Mesendoderm (in vitro differentiated cells): Measurements from ENCODE around the gene MATCAP1.

Experiments used
- DNase-seq: peaks from one replicate; pipeline ENCODE4 v3.0.0; 2013
- H2AK5ac ChIP-seq: 2 replicates; pipeline ENCODE4 v1.6.1; 2013; ENCODE audit warnings: low read length, inconsistent platforms
- H2BK120ac ChIP-seq: 2 replicates; pipeline ENCODE4 v1.6.1; 2013; ENCODE audit warnings: low read depth, mild to moderate bottlenecking, low read length, moderate library complexity, mixed read lengths
- H2BK15ac ChIP-seq: replicated peaks from 2 replicates; pipeline ENCODE4 v1.6.1; 2013; ENCODE audit warnings: low read depth, mild to moderate bottlenecking, moderate library complexity
- H2BK5ac ChIP-seq: 2 replicates; pipeline ENCODE4 v1.6.1; 2013; ENCODE audit warnings: low read length, inconsistent platforms
- H3K18ac ChIP-seq: 2 replicates; pipeline ENCODE4 v1.6.1; 2013; ENCODE audit warnings: mild to moderate bottlenecking, low read length, mixed read lengths
- H3K23ac ChIP-seq: one replicate; pipeline ENCODE4 v1.6.1; 2013; ENCODE audit warnings: low read length
- H3K27ac ChIP-seq: 2 replicates; pipeline ENCODE4 v1.5.1; 2013; ENCODE audit warnings: low read depth, mild to moderate bottlenecking, inconsistent platforms, low read length, moderate library complexity
- H3K27me3 ChIP-seq: 2 replicates; pipeline ENCODE4 v1.6.1; 2013; ENCODE audit warnings: low read length, control low read depth, mild to moderate bottlenecking, inconsistent platforms; ENCODE audit not compliant: insufficient read depth, poor library complexity
- H3K36me3 ChIP-seq: 2 replicates; pipeline ENCODE4 v1.6.1; 2013; ENCODE audit warnings: low read length, inconsistent platforms; ENCODE audit not compliant: control insufficient read depth, insufficient read depth
- H3K4ac ChIP-seq: one replicate; pipeline ENCODE4 v1.6.1; 2013; ENCODE audit warnings: low read depth, mild to moderate bottlenecking, low read length, moderate library complexity
- H3K4me1 ChIP-seq: 2 replicates; pipeline ENCODE4 v1.6.1; 2013; ENCODE audit warnings: low read depth, low read length, inconsistent platforms; ENCODE audit not compliant: control insufficient read depth
- H3K4me2 ChIP-seq: 2 replicates; pipeline ENCODE4 v1.6.1; 2013; ENCODE audit warnings: low read length
- H3K4me3 ChIP-seq: 2 replicates; pipeline ENCODE4 v1.5.1; 2013; ENCODE audit warnings: mild to moderate bottlenecking, low read length
- H3K56ac ChIP-seq: one replicate; pipeline ENCODE4 v1.6.1; 2013; ENCODE audit warnings: low read length
- H3K79me1 ChIP-seq: 2 replicates; pipeline ENCODE4 v1.6.1; 2013; ENCODE audit warnings: low read length, inconsistent platforms
- H3K79me2 ChIP-seq: 2 replicates; pipeline ENCODE4 v1.6.1; 2013; ENCODE audit warnings: mild to moderate bottlenecking, low read length; ENCODE audit not compliant: control insufficient read depth, insufficient read depth
- H3K9ac ChIP-seq: 2 replicates; pipeline ENCODE4 v1.6.1; 2013; ENCODE audit warnings: low read length, inconsistent platforms
- H4K5ac ChIP-seq: one replicate; pipeline ENCODE4 v1.6.1; 2013; ENCODE audit warnings: low read length
- H4K8ac ChIP-seq: one replicate; pipeline ENCODE4 v1.6.1; 2013; ENCODE audit warnings: low read depth, mild to moderate bottlenecking, control low read depth, low read length, moderate library complexity
- WGBS: extraction: QIAGEN DNeasy Blood & Tissue Kit; methylation state at CpG from one replicate; pipeline ENCODE4 v1.1.7; 2013; ENCODE audit warnings: low lambda C conversion rate, missing lambda C conversion rate; ENCODE audit not compliant: insufficient coverage; ENCODE audit errors: extremely low coverage; 5-methylcytosine and 5-hydroxymethylcytosine counted together

Gene MATCAP1

DNA sequence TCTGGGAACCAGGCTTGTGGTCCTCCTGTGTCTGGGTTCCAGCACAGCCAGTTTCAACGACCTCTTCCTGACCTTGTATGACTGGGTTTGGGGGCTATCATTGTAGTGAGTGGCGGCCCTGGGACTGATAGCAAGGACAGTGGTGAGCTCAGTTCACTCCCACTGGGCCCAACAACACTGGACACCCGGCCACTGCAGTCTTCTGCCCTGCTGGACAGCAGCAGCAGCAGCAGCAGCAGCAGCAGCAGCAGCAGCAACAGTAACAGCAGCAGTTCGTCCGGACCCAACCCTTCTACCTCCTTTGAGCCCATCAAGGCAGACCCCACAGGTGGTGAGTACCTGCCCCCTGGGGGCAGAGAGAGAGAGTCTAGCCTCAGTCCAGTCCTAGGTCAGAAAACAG lies 11.9 kb upstream of the MATCAP1 start:
- Histone ChIP-seq H3K4me2 (no peak overlapping the region), H3K79me1 (peaks cover 16% of the 10 kb centered on the region), H2BK5ac (no peak overlapping the region), H3K9ac (no peak overlapping the region), H4K5ac (no peak overlapping the region), H4K8ac (no peak overlapping the region), H2AK5ac (no peak overlapping the region), H2BK15ac (no peak overlapping the region), H3K18ac (no peak overlapping the region), H2BK120ac (no peak overlapping the region), H3K4me3 (no peak overlapping the region), H3K36me3 (peaks cover 27% of the 10 kb centered on the region), H3K4ac (no peak overlapping the region), H3K23ac (no peak overlapping the region), H3K27me3 (no peaks in the 10 kb centered on the region), H3K4me1 (peaks cover 3% of the 10 kb centered on the region), H3K27ac (no peak overlapping the region), H3K56ac (no peak overlapping the region), H3K79me2 (peaks cover 24% of the 10 kb centered on the region)
- no CpG with 5 or more reads among the region's 5 CpGs for WGBS
- DNase-seq, result no peak

DNA sequence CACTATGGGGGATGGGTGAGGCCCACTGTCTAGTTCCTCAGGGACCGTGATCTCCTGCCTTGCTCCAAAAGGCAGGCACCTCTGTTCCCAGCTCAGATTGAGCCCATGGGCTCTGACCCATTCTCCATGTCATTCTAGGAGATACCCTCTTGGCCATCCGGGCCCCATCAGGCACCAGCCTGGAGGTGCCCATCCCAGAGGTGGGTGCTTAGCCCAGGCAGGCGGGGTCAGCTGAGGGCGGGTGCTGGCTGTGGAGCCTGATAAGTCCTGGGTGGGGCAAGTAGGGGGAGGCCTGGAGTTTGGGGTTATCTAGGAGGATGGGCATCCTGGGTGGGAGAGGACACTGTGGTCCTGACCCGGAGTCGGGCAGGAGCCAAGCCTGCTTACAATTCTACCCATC lies 10.5 kb upstream of the MATCAP1 start:
- H3K18ac ChIP-seq, result no peak overlapping the region
- H2BK15ac ChIP-seq, result no peak overlapping the region
- H3K4me2 ChIP-seq, result no peak overlapping the region
- no peak overlapping the region for H3K27ac ChIP-seq
- no peak overlapping the region for H3K4me3 ChIP-seq
- no peak overlapping the region for H2AK5ac ChIP-seq
- H3K23ac ChIP-seq, result no peak overlapping the region
- no peak overlapping the region for H3K4ac ChIP-seq
- WGBS, result no CpG with 5 or more reads among the region's 6 CpGs
- peaks cover 16% of the 10 kb centered on the region for H3K79me1 ChIP-seq
- H3K4me1 ChIP-seq, result peaks cover 3% of the 10 kb centered on the region
- peaks cover 27% of the 10 kb centered on the region for H3K36me3 ChIP-seq
- H2BK120ac ChIP-seq, result no peak overlapping the region
- DNase-seq, result no peak
- no peak overlapping the region for H3K9ac ChIP-seq
- H3K56ac ChIP-seq, result no peak overlapping the region
- H3K79me2 ChIP-seq, result peaks cover 24% of the 10 kb centered on the region
- H4K8ac ChIP-seq, result no peak overlapping the region
- H2BK5ac ChIP-seq, result no peak overlapping the region
- H3K27me3 ChIP-seq, result no peaks in the 10 kb centered on the region
- no peak overlapping the region for H4K5ac ChIP-seq

DNA sequence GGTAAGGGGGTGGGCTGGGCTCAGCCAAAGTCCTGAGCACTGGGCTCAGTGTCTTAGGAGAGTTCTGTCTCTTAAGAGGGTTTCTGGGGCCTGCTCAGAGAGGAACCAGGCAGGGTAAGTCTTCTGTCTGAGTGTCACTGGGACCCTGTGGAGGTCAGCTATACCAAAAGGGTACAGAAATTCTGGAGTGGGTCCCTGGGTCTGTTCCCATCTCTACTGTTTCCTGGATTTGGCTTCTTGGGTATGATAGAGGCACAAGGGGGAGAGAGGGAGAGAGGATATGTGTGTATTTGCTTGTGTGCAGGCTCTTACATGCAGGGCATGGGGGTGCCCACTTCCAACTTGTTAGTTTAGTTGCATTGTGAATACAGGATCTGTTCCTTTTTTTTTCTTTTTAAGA lies 9.8 kb upstream of the MATCAP1 start:
- no peak overlapping the region for H2BK15ac ChIP-seq
- H3K79me2 ChIP-seq, result peaks cover 24% of the 10 kb centered on the region
- peak overlapping the region; percentile 91 for H3K9ac ChIP-seq
- peaks cover 16% of the 10 kb centered on the region for H3K79me1 ChIP-seq
- no peaks in the 10 kb centered on the region for H3K27me3 ChIP-seq
- H3K36me3 ChIP-seq, result peaks cover 27% of the 10 kb centered on the region
- H3K4me3 ChIP-seq, result no peak overlapping the region
- no peak overlapping the region for H2BK5ac ChIP-seq
- no peak overlapping the region for H3K56ac ChIP-seq
- H2AK5ac ChIP-seq, result no peak overlapping the region
- H3K27ac ChIP-seq, result no peak overlapping the region
- no peak overlapping the region for H2BK120ac ChIP-seq
- no peak overlapping the region for H4K5ac ChIP-seq
- no peak overlapping the region for H4K8ac ChIP-seq
- no peak for DNase-seq
- H3K4me1 ChIP-seq, result peaks cover 3% of the 10 kb centered on the region
- no peak overlapping the region for H3K4ac ChIP-seq
- H3K4me2 ChIP-seq, result no peak overlapping the region
- no peak overlapping the region for H3K23ac ChIP-seq
- H3K18ac ChIP-seq, result no peak overlapping the region

DNA sequence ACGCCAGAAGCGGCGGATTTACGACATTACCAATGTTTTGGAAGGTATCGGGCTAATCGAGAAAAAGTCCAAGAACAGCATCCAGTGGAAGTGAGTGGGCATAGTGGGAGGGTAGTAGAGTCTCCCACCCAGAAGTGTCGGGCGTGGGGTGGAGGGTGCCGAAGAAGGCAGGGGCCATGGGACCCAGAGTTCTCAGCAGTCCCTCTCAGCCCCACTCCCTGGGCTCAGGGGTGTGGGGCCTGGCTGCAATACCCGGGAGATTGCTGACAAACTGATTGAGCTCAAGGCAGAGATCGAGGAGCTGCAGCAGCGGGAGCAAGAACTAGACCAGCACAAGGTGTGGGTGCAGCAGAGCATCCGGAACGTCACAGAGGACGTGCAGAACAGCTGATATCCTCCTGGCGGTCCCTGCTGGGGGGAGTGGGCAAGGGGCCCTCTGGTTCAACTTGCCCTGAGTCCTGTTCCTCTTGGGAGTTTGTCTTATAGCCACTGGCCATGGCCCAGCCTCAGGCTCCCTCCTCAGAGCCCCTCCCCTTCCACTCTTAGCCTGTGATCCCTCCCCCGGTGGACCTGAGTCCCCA lies 9.1 kb upstream of the MATCAP1 start:
- Histone ChIP-seq H3K4me1 (peaks cover 3% of the 10 kb centered on the region), H3K56ac (peak overlapping the region; percentile 94), H2BK5ac (no peak overlapping the region), H2BK15ac (no peak overlapping the region), H3K18ac (no peak overlapping the region), H3K23ac (peak overlapping the region; percentile 30), H3K4ac (peak overlapping the region; percentile 56), H3K9ac (peak overlapping the region; percentile 91), H4K5ac (no peak overlapping the region), H3K4me2 (peak overlapping the region; percentile 92), H3K79me1 (peaks cover 16% of the 10 kb centered on the region), H2AK5ac (peak overlapping the region; percentile 27), H3K27ac (no peak overlapping the region), H3K36me3 (peaks cover 25% of the 10 kb centered on the region), H3K4me3 (peak overlapping the region; percentile 92), H3K79me2 (peaks cover 24% of the 10 kb centered on the region), H4K8ac (no peak overlapping the region), H2BK120ac (no peak overlapping the region), H3K27me3 (no peaks in the 10 kb centered on the region)
- no peak for DNase-seq
- no CpG with 5 or more reads among the region's 17 CpGs for WGBS

DNA sequence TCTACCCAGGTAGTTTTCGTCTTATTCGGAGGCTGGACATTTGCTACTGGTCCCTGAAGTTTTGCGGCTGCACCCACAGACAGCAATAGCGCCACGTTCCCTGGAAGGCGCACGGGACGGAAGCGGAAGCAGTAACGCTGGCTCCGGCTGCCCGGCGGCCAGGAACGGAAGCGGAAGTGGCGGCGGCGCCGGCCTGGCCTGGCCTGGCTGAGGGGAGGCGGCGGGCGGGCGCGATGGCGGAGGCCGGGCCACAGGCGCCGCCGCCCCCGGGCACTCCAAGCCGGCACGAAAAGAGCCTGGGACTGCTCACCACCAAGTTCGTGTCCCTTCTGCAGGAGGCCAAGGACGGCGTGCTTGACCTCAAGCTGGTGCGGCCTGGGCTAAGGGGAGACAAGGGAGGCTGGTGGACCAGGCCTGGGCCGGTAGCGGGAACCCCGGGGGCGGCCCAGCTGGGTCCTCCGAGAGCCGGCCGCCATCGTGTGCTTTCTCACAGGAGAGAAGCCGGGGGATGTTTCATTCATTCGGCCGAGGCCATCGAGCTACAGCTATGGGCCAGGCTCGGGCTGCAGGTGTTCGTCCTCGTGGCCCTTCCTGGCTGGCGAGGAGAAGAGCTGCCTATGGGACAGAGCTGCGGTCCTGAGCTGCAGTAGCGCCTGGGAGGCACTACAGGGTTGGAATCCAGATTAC lies 8.4 kb upstream of the MATCAP1 start, which contains the start of gene E2F4:
E2F4 (plus strand) TSS at position 161 of the 687 bp plus-strand sequence; CDS start at position 234, 73 bp downstream.
- Histone ChIP-seq H3K56ac (peak within 1 kb of the TSS; percentile 94), H4K5ac (peak within 1 kb of the TSS; percentile 21), H2AK5ac (peak within 1 kb of the TSS; percentile 27), H3K4ac (peak within 1 kb of the TSS; percentile 56), H4K8ac (peak within 1 kb of the TSS; percentile 28), H2BK5ac (no peak within 1 kb of the TSS), H3K79me2 (peaks cover 24% of the 10 kb centered on the region), H2BK120ac (no peak within 1 kb of the TSS), H3K27ac (no peak within 1 kb of the TSS), H3K4me1 (peaks cover 3% of the 10 kb centered on the region), H3K79me1 (peaks cover 16% of the 10 kb centered on the region), H3K27me3 (no peaks in the 10 kb centered on the region), H2BK15ac (no peak within 1 kb of the TSS), H3K36me3 (peaks cover 22% of the 10 kb centered on the region), H3K18ac (no peak within 1 kb of the TSS), H3K4me2 (peak within 1 kb of the TSS; percentile 92), H3K9ac (peak within 1 kb of the TSS; percentile 91), H3K23ac (peak within 1 kb of the TSS; percentile 30), H3K4me3 (peak within 1 kb of the TSS; percentile 92)
- DNase-seq, result peak; percentile 94
- WGBS, result no CpG with 5 or more reads among the region's 54 CpGs
